Testis (tissue), 3 donors: Measurements from ENCODE around the gene RND1. TPM values are rescaled to one million over a fixed set of nuclear protein-coding genes. Genes with fewer than 3 reads are reported as not detected.

Experiments
- DNase-seq: peaks from one replicate; pipeline ENCODE4 v3.0.0-alpha.2; 2019
- H3K27ac ChIP-seq, 2 donors: fragments of 200-600 bp; sonication (generic); one replicate each; pipeline ENCODE4 v1.5.1; 2019
- H3K27me3 ChIP-seq: fragments of 200-600 bp; sonication (generic); one replicate; pipeline ENCODE4 v1.5.1; 2019
- H3K36me3 ChIP-seq: fragments of 200-600 bp; sonication (generic); one replicate; pipeline ENCODE4 v1.5.1; 2017; ENCODE audit warnings: low read depth; ENCODE audit errors: missing control alignments
- H3K4me1 ChIP-seq: fragments of 200-600 bp; sonication (generic); one replicate; pipeline ENCODE4 v1.5.1; 2019
- H3K4me3 ChIP-seq, 2 donors: fragments of 200-600 bp; sonication (generic); one replicate each; pipeline ENCODE4 v1.5.1; 2017 to 2019
- H3K9me3 ChIP-seq: fragments of 200-600 bp; sonication (generic); one replicate; pipeline ENCODE4 v1.5.1; 2017
- POLR2A ChIP-seq: fragments of 450-650 bp; IDR thresholded peaks from one replicate; pipeline ENCODE4 v1.6.1; 2017; ENCODE audit warnings: antibody characterized with exemption, mild to moderate bottlenecking, moderate library complexity
- WGBS, 2 donors: methylation state at CpG; one replicate each; pipeline ENCODE4 v1.1.5; 2018; 5-methylcytosine and 5-hydroxymethylcytosine counted together
- intact Hi-C: fragments of 100-400 bp; cut with DNase I; formaldehyde crosslinking; loops from one replicate; pipeline ENCODE4 v1.15.1; 2023; ENCODE audit warnings: low total_unique reads
- polyA plus RNA-seq: library from polyadenylated mRNA; stranded (reverse); fragments of 350-450 nt; fragmentation: Illumina TruSeq; extraction: RNeasy Lipid Tissue Mini Kit (QIAGEN cat#74804); gene quantifications from one replicate; pipeline ENCODE4 v1.2.3, GENCODE V29; 2014; ENCODE audit warnings: low read depth, low replicate concordance; ENCODE audit not compliant: insufficient read depth
- total RNA-seq, 2 donors: library from RNA; depleted of rRNA; stranded (reverse); fragments of >200 nt; gene quantifications; one replicate each; pipeline ENCODE4 v1.2.3, GENCODE V29; 2016
- TF ChIP-seq, protein P1 (sequence below), 3 experiments: fragments of 450-650 bp in 2 of 3; fragments of 200-600 bp in 1 of 3; sonication (generic) in 1 of 3; IDR thresholded peaks; one replicate each; pipeline ENCODE4 v1.5.1; 2016 to 2019; ENCODE audit warnings: antibody characterized with exemption in 3 of 3, mild to moderate bottlenecking in 2 of 3, moderate library complexity in 1 of 3

RND1 gene
- total and polyA plus RNA-seq, 3 donors from 2014 or later, result 0.81 to 1.2 (median 1.1) TPM

GRCh38 chr12:48890657-48891418 is 25.2 kb upstream of the RND1 start:
- no peak overlapping the region for H3K27ac ChIP-seq
- peak; percentile 83 for DNase-seq

GRCh38 chr12:48889679-48890078 is 24.0 kb upstream of the RND1 start:
- no peak for DNase-seq
- Histone ChIP-seq H3K9me3 (no peaks in the 10 kb centered on the region), H3K27ac (no peak overlapping the region), H3K27me3 (no peaks in the 10 kb centered on the region), H3K36me3 (no peaks in the 10 kb centered on the region), H3K4me1 (peaks cover 9% of the 10 kb centered on the region), H3K4me3 (no peak overlapping the region)
- intact Hi-C loops, result no loop called here
- TF ChIP-seq POLR2A, result no peak
- TF ChIP-seq, protein P1, sequence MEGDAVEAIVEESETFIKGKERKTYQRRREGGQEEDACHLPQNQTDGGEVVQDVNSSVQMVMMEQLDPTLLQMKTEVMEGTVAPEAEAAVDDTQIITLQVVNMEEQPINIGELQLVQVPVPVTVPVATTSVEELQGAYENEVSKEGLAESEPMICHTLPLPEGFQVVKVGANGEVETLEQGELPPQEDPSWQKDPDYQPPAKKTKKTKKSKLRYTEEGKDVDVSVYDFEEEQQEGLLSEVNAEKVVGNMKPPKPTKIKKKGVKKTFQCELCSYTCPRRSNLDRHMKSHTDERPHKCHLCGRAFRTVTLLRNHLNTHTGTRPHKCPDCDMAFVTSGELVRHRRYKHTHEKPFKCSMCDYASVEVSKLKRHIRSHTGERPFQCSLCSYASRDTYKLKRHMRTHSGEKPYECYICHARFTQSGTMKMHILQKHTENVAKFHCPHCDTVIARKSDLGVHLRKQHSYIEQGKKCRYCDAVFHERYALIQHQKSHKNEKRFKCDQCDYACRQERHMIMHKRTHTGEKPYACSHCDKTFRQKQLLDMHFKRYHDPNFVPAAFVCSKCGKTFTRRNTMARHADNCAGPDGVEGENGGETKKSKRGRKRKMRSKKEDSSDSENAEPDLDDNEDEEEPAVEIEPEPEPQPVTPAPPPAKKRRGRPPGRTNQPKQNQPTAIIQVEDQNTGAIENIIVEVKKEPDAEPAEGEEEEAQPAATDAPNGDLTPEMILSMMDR (IDR thresholded peaks at IDR 0.05), result no peak
- WGBS, 2 donors, result 78 to 87% methylated on average over 3 of the region's 3 CpGs

More at GRCh38 chr12:48890657-48891418, 25.2 kb upstream of the RND1 start:
- no peaks in the 10 kb centered on the region for H3K9me3 ChIP-seq
- peaks cover 9% of the 10 kb centered on the region for H3K4me1 ChIP-seq
- no peaks in the 10 kb centered on the region for H3K27me3 ChIP-seq
- peak overlapping the region; percentile 17 to 46 for H3K4me3 ChIP-seq
- intact Hi-C loops, result no loop called here
- no peaks in the 10 kb centered on the region for H3K36me3 ChIP-seq
- WGBS, 2 donors, result 3 to 6% methylated on average over 20 to 37 of the region's 37 CpGs
- TF ChIP-seq, protein P1 (IDR thresholded peaks at IDR 0.05), result peak; percentile 79 to 87 (median 86)
- TF ChIP-seq POLR2A, result no peak

GRCh38 chr12:48883305-48884161 is 17.9 kb upstream of the RND1 start:
- DNase-seq, result no peak

DNA sequence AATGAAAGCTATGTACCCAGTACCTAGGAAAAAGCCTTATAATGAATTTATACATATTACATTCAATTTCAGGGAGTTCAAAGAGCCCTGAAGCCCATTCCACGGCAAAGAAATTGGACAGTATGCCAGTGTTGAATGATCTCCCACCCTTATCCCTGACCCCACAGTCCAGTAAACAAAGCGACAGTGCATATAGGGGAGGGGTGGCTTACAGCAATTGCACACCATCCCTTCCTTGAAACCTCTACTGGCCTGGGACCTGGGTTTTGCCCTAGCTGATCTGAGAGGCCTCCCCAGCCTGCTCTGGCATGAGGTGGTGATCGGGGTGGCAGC is 17.3 kb upstream of the RND1 start:
- H3K36me3 ChIP-seq, result no peaks in the 10 kb centered on the region
- no peak overlapping the region for H3K27ac ChIP-seq
- TF ChIP-seq, protein P1 (IDR thresholded peaks at IDR 0.05), result no peak
- TF ChIP-seq POLR2A, result no peak
- no peaks in the 10 kb centered on the region for H3K27me3 ChIP-seq
- no peaks in the 10 kb centered on the region for H3K9me3 ChIP-seq
- intact Hi-C loops, result no loop called here
- no peak overlapping the region for H3K4me3 ChIP-seq
- DNase-seq, result no peak
- 87 to 94% methylated on average over 3 of the region's 3 CpGs for WGBS, 2 donors
- H3K4me1 ChIP-seq, result peaks cover 7% of the 10 kb centered on the region

More at GRCh38 chr12:48883305-48884161, 17.9 kb upstream of the RND1 start:
- no peaks in the 10 kb centered on the region for H3K36me3 ChIP-seq
- H3K4me3 ChIP-seq, result no peak overlapping the region
- TF ChIP-seq, protein P1 (IDR thresholded peaks at IDR 0.05), result no peak
- TF ChIP-seq POLR2A, result no peak
- intact Hi-C loops, result no loop called here
- H3K4me1 ChIP-seq, result peaks cover 7% of the 10 kb centered on the region
- no peaks in the 10 kb centered on the region for H3K27me3 ChIP-seq
- 72 to 79% methylated on average over 7 to 13 of the region's 13 CpGs for WGBS, 2 donors
- H3K9me3 ChIP-seq, result no peaks in the 10 kb centered on the region
- no peak overlapping the region for H3K27ac ChIP-seq
